ENCODE measurements around the gene GGA1. TPM values are rescaled to one million over a fixed set of nuclear protein-coding genes. Genes with fewer than 3 reads are reported as not detected.

GGA1 gene
- total RNA-seq, 1 donor from 2014 or later, result 56.1 TPM

- peak overlapping the region; percentile 91 for H3K27ac Mint-ChIP-seq (ENCODE audit: unreplicated experiment)
- peaks cover 5% of the 10 kb centered on the region for H3K36me3 Mint-ChIP-seq (ENCODE audit: unreplicated experiment)
- H3K4me1 Mint-ChIP-seq (ENCODE audit: unreplicated experiment), result peaks cover 35% of the 10 kb centered on the region
- no peak overlapping the region for H3K4me3 Mint-ChIP-seq (ENCODE audit: unreplicated experiment)
- no peak for TF ChIP-seq CTCF (IDR thresholded peaks at IDR 0.05)
- no peaks in the 10 kb centered on the region for H3K27me3 Mint-ChIP-seq (ENCODE audit: unreplicated experiment)
- no peak for DNase-seq (ENCODE audit: extremely low spot score, unreplicated experiment)
- no peaks in the 10 kb centered on the region for H3K9me3 Mint-ChIP-seq (ENCODE audit: unreplicated experiment)
These were observed 65.6 kb downstream of the GGA1 start for GRCh38 chr22:37674248-37674647.

- peak within 1 kb of the TSS; percentile 91 for H3K27ac Mint-ChIP-seq (ENCODE audit: unreplicated experiment)
- TF ChIP-seq CTCF (IDR thresholded peaks at IDR 0.05), result no peak
- peak; percentile 96 for DNase-seq (ENCODE audit: extremely low spot score, unreplicated experiment)
- H3K4me1 Mint-ChIP-seq (ENCODE audit: unreplicated experiment), result peaks cover 39% of the 10 kb centered on the region
- no peaks in the 10 kb centered on the region for H3K27me3 Mint-ChIP-seq (ENCODE audit: unreplicated experiment)
- H3K36me3 Mint-ChIP-seq (ENCODE audit: unreplicated experiment), result peaks cover 10% of the 10 kb centered on the region
- H3K4me3 Mint-ChIP-seq (ENCODE audit: unreplicated experiment), result peak within 1 kb of the TSS; percentile 81
- H3K9me3 Mint-ChIP-seq (ENCODE audit: unreplicated experiment), result no peaks in the 10 kb centered on the region
These were observed 66.6 kb downstream of the GGA1 start, which contains the start of gene LGALS1 for GRCh38 chr22:37674951-37675929. TSS of gene LGALS1 (plus strand) at chr22:37675636. CDS start at chr22:37675703, 67 bp downstream.

DNA sequence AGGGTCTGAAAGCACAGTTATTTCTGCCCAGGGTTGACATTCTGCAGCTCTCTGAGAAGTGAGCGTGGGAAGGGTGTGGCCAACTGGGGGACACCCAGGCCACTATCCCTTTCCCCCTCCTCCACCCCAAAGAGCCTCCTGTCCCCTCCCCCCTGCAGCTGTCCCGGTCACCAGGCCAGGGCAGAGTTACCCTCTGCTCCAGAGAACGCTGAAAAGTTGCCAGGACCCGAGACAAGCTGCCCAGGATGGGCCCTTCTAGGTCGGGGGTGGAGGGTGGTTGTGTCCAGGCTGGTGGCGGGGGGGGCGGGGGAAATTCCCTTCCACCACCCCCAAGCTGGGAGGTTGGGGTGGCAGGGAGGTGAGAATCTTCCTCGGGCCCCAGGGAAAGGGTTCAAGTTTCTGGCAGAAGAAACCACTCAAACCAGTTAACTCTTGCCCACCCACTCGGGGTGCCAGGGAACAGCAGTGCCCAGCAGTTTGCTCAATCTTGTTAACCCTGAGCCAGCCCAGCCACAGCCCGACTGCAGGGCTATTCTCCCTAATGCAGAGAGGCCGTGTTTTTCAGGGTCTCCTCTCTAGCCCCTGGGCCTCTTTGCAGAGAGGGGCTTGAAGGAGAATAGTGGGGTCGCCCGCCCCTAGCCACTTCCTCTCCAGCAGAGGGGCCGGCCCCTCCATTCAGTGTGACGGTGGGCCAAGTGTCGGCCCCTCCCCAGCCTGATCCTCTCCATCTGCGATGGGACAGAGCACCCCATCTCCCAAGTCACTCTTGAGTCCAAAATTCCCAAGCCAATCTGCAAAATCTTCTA lies 67.5 kb downstream of the GGA1 start:
- no peak for TF ChIP-seq CTCF (IDR thresholded peaks at IDR 0.05)
- peak overlapping the region; percentile 81 for H3K4me3 Mint-ChIP-seq (ENCODE audit: unreplicated experiment)
- H3K4me1 Mint-ChIP-seq (ENCODE audit: unreplicated experiment), result peaks cover 43% of the 10 kb centered on the region
- DNase-seq (ENCODE audit: extremely low spot score, unreplicated experiment), result no peak
- peaks cover 10% of the 10 kb centered on the region for H3K36me3 Mint-ChIP-seq (ENCODE audit: unreplicated experiment)
- H3K27ac Mint-ChIP-seq (ENCODE audit: unreplicated experiment), result peak overlapping the region; percentile 91
- no peaks in the 10 kb centered on the region for H3K9me3 Mint-ChIP-seq (ENCODE audit: unreplicated experiment)
- no peaks in the 10 kb centered on the region for H3K27me3 Mint-ChIP-seq (ENCODE audit: unreplicated experiment)

GRCh38 chr22:37676736-37677492 lies 68.3 kb downstream of the GGA1 start:
- Mint-ChIP-seq H3K27me3 (ENCODE audit: unreplicated experiment) (no peaks in the 10 kb centered on the region), H3K4me3 (ENCODE audit: unreplicated experiment) (peak overlapping the region; percentile 81), H3K9me3 (ENCODE audit: unreplicated experiment) (no peaks in the 10 kb centered on the region), H3K4me1 (ENCODE audit: unreplicated experiment) (peaks cover 49% of the 10 kb centered on the region), H3K36me3 (ENCODE audit: unreplicated experiment) (peaks cover 10% of the 10 kb centered on the region), H3K27ac (ENCODE audit: unreplicated experiment) (peak overlapping the region; percentile 91)
- no peak for TF ChIP-seq CTCF (IDR thresholded peaks at IDR 0.05)
- DNase-seq (ENCODE audit: extremely low spot score, unreplicated experiment), result peak; percentile 95

All from osteocyte (in vitro differentiated cells).